ENCODE measurements around the gene ZNF556.

- TF ChIP-seq CTCF (IDR thresholded peaks at IDR 0.05) (no peak), POLR2A (IDR thresholded peaks at IDR 0.05) (no peak)
Measured at GRCh38 chr19:2837430-2837829, 29.7 kb upstream of the ZNF556 start.
